Effector memory CD8-positive, alpha-beta T cell (primary cell): ENCODE results near the gene FYN.

Experiments used
- ATAC-seq: fragments of 150-1000 bp; cut with Tn5 transposase; replicated peaks from 2 replicates; pipeline ENCODE4 v1.10.0; 2021; ENCODE audit warnings: mild to moderate bottlenecking, moderate library complexity
- DNase-seq, 3 experiments: peaks; one replicate each; pipeline ENCODE4 v3.0.0; 2021
- H3K27ac Mint-ChIP-seq, 2 donors: one replicate each; pipeline ENCODE4 v1.8.0; 2022; ENCODE audit warnings: mild to moderate bottlenecking in 2 of 2, mixed read lengths in 2 of 2, moderate library complexity in 2 of 2
- H3K27me3 Mint-ChIP-seq, 2 donors: one replicate each; pipeline ENCODE4 v1.8.0; 2022; ENCODE audit warnings: mixed read lengths in 2 of 2
- H3K36me3 Mint-ChIP-seq: one replicate; pipeline ENCODE4 v1.8.0; 2022; ENCODE audit warnings: mild to moderate bottlenecking, moderate library complexity, mixed read lengths; ENCODE audit not compliant: insufficient read depth
- H3K4me1 Mint-ChIP-seq, 2 donors: one replicate each; pipeline ENCODE4 v1.8.0; 2022; ENCODE audit warnings: low read depth in 2 of 2, mixed read lengths in 2 of 2
- H3K4me3 Mint-ChIP-seq, 2 donors: one replicate each; pipeline ENCODE4 v1.8.0; 2022; ENCODE audit warnings: mild to moderate bottlenecking in 2 of 2, mixed read lengths in 2 of 2, moderate library complexity in 2 of 2
- H3K9me3 Mint-ChIP-seq, 2 donors: one replicate each; pipeline ENCODE4 v1.8.0; 2022; ENCODE audit warnings: mixed read lengths in 2 of 2

The FYN gene

DNA sequence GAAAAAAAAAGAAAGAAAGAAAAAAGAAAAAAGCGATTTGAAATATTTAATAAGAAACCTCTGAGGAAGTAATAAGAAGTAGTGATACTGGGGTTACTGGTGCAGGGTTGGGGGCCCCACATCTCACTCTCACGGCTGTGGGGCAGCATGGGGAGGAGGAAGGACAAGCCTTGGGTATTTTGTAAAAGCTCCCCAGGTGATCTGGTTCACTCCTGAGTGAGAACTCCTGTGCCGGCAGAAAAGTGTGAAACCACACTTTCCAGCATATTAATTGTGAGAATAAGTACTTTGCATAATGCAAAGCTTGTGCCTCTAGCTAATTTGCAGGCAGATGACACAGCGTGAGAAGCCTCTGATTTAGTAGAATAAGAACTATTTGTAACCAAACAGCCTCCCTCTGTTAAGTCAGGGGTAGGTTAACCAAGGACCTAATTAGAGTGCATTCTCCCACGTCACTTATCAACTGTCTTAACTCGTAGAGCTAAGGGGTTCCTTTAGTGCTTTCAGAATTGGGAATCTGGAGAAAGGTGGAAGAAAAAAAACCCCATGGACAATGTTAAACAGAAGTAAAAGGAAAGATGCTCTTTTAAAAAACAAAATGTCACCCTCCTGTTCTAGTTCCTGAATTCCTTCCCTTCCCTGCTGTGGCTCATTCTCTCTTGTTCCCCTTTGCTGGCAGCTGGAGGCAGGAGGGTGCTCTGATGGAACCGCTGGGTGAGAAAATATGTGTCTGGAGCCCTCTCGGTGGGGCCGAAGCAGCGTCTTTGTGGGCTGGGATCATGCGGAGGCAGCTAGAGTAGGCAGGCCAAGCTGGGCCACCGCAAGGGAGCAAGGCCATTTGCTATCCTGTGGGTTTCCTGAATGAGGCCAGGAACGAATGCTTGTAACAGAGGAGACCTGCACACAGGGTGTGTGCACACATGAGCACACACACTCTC, 108.7 kb downstream of the FYN start:
- Mint-ChIP-seq H3K27ac (peak overlapping the region; percentile 99 to 100), H3K4me1 (peaks cover 91 to 99% of the 10 kb centered on the region in 2 donors), H3K36me3 (peaks cover 71% of the 10 kb centered on the region), H3K9me3 (no peaks in the 10 kb centered on the region), H3K27me3 (no peaks in the 10 kb centered on the region), H3K4me3 (peak overlapping the region; percentile 91 to 96)
- ATAC-seq (peak; percentile 58), DNase-seq (peak; percentile 64 to 68 (median 68))

DNA sequence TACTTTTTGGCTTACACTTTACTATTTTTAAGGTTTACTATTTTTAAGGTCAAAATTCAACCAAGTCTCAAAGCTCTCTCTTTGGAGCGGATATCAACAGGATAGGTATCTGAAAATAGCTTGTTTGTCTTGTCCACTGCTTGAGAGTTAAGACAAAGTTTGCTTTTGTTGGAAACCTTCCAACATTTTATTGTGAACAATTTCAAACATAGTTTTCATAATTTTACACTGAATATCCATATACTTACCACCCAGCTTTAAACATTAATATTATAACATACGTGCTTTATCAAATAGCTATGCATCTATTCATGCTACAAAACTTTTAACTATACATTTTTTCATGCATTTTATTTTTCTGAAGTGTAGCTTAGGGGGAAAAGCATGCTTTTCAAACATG, 109.9 kb downstream of the FYN start:
- Mint-ChIP-seq H3K27ac (peak overlapping the region; percentile 100), H3K36me3 (peaks cover 78% of the 10 kb centered on the region), H3K4me3 (peak overlapping the region; percentile 91 to 96), H3K9me3 (no peaks in the 10 kb centered on the region), H3K4me1 (peaks cover 91 to 99% of the 10 kb centered on the region in 2 donors), H3K27me3 (no peaks in the 10 kb centered on the region)
- ATAC-seq (no peak), DNase-seq (no peak)

DNA sequence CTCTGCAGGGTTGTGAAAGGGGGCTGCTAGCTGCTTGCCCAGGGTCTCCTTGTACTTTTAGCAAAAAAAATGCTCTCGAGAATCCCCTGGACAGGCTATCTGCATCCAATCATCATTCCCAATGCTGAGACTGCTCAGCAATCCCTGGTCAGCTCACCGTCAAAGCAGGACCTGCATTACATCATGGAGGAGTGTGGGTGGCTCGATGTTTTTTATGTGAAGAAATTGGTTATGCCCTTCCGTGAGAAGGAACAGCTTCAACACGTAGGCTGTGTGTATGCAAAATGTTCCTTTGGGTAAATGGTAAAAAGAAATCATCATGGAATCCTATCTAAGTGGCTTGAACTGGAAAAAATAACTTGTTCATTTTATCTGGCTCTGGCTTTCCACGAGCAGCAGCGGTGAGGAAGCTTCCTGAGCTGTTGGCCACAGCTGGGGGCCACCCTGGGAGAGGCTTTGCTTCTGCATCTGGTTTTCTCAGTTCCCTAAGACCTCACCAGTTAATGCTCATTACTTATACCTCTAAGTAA, 111.4 kb downstream of the FYN start:
- no peak for DNase-seq
- peaks cover 82% of the 10 kb centered on the region for H3K36me3 Mint-ChIP-seq
- no peak for ATAC-seq

DNA sequence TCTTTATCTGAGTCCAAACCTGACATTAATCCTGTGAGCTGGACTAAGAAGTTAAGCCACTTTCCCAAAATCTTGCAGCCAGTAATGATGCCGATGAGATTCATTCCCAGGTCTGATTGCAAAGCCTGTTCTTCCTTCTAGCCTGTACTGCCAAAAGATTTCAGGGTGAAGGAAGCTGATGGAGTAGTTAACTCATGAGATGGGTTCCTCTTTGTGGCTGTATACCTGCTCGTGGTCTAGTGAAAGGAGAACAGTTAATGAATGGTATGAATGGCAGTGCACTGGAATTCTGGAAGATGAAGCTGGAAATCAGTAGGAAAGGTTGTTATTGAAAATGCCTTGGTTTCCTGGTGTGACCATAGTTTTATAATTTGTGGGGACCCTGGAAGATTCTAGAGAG, 112.0 kb downstream of the FYN start:
- H3K4me3 Mint-ChIP-seq = peak overlapping the region; percentile 91 to 96
- H3K36me3 Mint-ChIP-seq = peaks cover 84% of the 10 kb centered on the region
- peaks cover 78 to 92% of the 10 kb centered on the region in 2 donors for H3K4me1 Mint-ChIP-seq
- H3K27me3 Mint-ChIP-seq = no peaks in the 10 kb centered on the region
- no peaks in the 10 kb centered on the region for H3K9me3 Mint-ChIP-seq
- ATAC-seq = no peak
- H3K27ac Mint-ChIP-seq = peak overlapping the region; percentile 100
- no peak for DNase-seq

More for the DNA sequence above, 111.4 kb downstream of the FYN start:
- H3K9me3 Mint-ChIP-seq = no peaks in the 10 kb centered on the region
- H3K4me1 Mint-ChIP-seq = peaks cover 85 to 97% of the 10 kb centered on the region in 2 donors
- no peaks in the 10 kb centered on the region for H3K27me3 Mint-ChIP-seq
- H3K4me3 Mint-ChIP-seq = peak overlapping the region; percentile 91 to 96
- H3K27ac Mint-ChIP-seq = peak overlapping the region; percentile 100

DNA sequence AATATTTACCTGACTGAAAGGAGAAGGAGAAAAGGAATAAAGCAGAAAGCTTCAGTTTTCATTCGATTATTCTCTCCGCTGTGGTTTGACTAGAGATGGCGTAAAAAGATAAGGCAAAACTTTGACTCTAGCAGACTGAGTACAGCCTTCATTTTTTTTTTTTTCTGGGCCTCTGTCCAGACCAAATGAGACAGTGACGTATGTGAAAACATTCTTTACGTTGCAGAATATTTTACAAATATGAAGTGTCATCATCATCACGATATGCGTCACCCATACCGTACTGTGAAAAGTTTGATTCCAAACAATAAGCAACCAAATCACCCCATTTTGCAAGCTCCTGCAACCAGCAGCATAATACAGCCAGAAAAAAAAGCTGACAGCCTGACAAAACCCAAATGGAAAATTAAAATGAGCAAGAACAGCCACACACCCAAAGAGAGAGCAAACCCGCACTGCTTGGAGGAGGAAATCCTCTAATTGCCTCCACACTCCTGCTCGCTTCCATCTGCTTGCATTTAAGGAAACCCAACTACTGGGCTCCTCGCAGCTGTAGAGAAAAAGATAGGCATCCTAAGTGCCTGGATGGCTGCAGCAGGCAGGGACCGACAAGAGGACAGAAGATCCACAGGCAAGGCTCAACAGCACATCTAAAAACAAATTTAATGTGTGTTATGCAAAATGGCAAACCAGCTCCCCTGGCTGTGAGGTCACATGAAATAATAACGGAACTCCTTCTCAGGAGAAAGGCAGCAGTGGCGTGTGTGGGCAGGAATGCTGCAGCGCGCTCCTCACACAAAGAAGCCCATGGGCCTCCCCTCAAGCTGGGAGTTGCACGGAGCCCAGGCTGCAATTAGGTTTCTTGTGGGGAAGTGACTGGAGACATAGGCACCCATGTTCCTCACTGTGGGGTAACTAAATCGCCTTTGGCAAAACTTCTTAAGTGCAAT, 113.1 kb downstream of the FYN start:
- Mint-ChIP-seq H3K27me3 (no peaks in the 10 kb centered on the region), H3K4me1 (peaks cover 73 to 92% of the 10 kb centered on the region in 2 donors), H3K4me3 (peak overlapping the region; percentile 91 to 96), H3K27ac (peak overlapping the region; percentile 100), H3K36me3 (peaks cover 88% of the 10 kb centered on the region), H3K9me3 (no peaks in the 10 kb centered on the region)
- DNase-seq (peak; percentile 60 to 66 (median 64)), ATAC-seq (peak; percentile 61)

DNA sequence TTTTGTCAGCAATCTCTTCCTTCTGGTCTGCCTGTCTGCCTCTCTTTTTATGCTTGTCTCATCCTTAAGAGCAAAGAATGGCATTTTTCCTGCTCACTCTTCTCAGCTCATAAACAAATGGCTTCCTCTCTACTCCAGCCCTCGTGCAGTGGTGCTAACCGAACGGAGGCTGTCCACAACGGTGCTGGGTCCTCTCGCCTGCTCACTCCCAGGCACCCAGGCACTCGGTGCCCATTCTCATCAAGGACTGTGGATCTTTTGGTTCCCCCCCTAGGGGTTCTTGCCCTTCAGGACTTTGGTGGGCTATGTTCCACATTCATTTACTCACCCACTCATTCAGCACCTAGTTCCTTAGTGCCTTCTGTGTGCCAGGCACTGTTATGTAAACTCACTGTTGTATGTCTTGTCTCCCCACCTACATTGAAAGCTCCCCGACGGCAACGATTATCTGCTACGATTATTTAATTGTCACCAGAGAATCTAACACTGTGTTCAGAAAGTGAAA, 113.9 kb downstream of the FYN start:
- peaks cover 70 to 91% of the 10 kb centered on the region in 2 donors for H3K4me1 Mint-ChIP-seq
- peaks cover 84% of the 10 kb centered on the region for H3K36me3 Mint-ChIP-seq
- H3K4me3 Mint-ChIP-seq = peak overlapping the region; percentile 91 to 96

DNA sequence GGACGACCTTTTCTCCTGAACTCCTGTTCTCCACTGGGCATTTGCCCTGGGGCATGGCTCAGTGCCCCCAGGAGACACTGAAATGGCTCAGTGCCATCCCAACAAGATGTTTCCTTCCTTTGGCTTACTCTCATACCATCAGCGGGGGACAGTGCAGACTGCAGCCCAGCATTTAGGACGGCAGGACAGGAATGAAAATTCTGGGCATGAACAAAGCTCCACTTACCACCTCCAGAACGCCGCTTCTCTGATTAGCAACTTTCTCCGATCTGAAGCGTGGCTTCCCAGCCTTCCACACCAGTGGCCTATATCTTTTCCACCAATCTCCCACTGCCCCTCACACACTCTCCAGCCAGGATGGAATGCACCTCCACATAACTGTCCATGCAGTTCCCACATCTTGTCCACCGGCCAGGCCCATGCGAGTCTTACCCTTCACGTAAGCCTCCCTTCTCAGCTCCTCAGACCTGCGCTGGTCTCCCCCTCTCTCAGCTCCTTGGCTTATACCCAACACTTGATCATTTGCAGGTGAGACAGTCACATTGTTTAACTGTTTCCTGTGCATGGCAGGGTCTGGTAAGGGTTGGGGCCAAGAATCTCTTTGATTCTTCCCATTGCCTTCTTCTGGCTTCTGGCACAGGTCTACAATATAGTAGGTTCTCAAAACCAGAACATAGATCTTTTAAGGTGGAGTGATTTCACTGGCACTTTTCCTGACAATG, 114.5 kb downstream of the FYN start:
- Mint-ChIP-seq H3K27ac (peak overlapping the region; percentile 100), H3K4me1 (peaks cover 73 to 91% of the 10 kb centered on the region in 2 donors), H3K27me3 (no peaks in the 10 kb centered on the region), H3K36me3 (peaks cover 84% of the 10 kb centered on the region), H3K4me3 (peak overlapping the region; percentile 91 to 96), H3K9me3 (no peaks in the 10 kb centered on the region)
- ATAC-seq = peak; percentile 29
- DNase-seq = peak; percentile 42 to 59 (median 46)

More for the DNA sequence above, 113.9 kb downstream of the FYN start:
- Mint-ChIP-seq H3K27me3 (no peaks in the 10 kb centered on the region), H3K9me3 (no peaks in the 10 kb centered on the region), H3K27ac (peak overlapping the region; percentile 100)
- peak in 2 of 3 experiments; percentile 36 to 59 for DNase-seq
- peak; percentile 15 for ATAC-seq

DNA sequence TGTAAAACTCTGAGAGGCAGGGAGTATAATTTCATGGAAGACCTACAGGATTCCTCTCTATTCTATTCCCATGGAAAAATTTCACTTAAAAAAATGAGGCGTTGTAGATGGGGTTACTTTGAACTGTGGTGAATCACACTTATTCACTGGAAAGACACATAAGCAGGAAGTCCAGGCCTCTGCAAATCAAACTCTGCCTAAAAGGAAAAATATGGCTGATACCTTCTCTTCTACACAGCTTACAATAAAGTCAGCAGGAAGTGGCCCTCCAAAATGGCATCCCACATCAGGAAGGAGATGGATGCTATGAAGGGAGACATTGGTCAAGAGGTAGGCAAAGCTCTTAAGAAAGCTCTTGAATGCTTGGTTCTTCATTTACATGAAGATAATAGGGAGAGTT, 115.9 kb downstream of the FYN start:
- peak in 2 of 3 experiments; percentile 30 to 38 for DNase-seq
- ATAC-seq = peak; percentile 9
- H3K36me3 Mint-ChIP-seq = peaks cover 86% of the 10 kb centered on the region
- H3K27me3 Mint-ChIP-seq = no peaks in the 10 kb centered on the region
- H3K9me3 Mint-ChIP-seq = no peaks in the 10 kb centered on the region
- peaks cover 73 to 91% of the 10 kb centered on the region in 2 donors for H3K4me1 Mint-ChIP-seq
- H3K27ac Mint-ChIP-seq = peak overlapping the region; percentile 100
- peak overlapping the region; percentile 91 to 96 for H3K4me3 Mint-ChIP-seq

DNA sequence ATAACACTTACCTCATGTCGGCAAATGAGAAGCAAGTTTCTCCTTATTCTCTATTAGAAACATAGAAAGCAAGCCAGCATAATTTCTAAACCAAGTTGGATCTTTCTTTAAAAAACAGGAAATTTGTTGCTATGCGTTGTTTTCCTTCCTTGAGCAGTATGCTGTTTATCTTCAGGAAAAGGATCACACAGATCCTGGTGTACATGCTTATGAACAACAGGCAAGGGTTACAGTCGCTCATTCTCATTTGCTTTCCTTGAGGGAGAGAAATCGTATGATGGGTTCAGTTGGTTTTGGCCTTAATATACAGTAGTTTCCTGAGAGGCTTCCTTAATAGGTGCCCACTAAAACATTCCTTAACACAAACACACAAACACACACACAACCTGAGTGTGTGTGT, 118.8 kb downstream of the FYN start:
- no peaks in the 10 kb centered on the region for H3K9me3 Mint-ChIP-seq
- peak overlapping the region; percentile 100 for H3K27ac Mint-ChIP-seq
- peaks cover 78% of the 10 kb centered on the region for H3K36me3 Mint-ChIP-seq
- peak overlapping the region; percentile 91 to 96 for H3K4me3 Mint-ChIP-seq
- ATAC-seq (no peak), DNase-seq (no peak)
- peaks cover 66 to 88% of the 10 kb centered on the region in 2 donors for H3K4me1 Mint-ChIP-seq
- no peaks in the 10 kb centered on the region for H3K27me3 Mint-ChIP-seq

DNA sequence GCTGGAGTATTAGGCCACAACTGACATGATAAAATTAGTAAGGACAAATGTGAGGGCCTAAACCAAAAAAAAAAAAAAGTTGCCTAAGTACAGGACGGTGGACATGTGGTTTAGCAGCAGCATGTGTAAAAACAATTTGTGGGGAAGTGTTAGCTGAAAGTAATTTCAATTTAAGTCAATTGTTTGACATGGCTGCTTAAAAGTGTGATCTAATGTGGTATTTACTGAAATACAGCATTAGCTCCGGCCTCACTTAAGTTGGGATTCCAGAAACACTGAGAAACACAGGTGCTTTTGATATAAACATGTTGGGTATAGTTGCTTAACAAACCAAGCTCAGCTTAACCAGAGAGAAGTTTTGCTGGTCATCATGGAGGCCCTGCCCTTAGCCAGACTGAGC, 119.7 kb downstream of the FYN start:
- Mint-ChIP-seq H3K4me3 (peak overlapping the region; percentile 91 to 96), H3K9me3 (no peaks in the 10 kb centered on the region), H3K27ac (peak overlapping the region; percentile 100), H3K27me3 (no peaks in the 10 kb centered on the region), H3K4me1 (peaks cover 62 to 84% of the 10 kb centered on the region in 2 donors), H3K36me3 (peaks cover 76% of the 10 kb centered on the region)
- DNase-seq (no peak), ATAC-seq (peak; percentile 29)

DNA sequence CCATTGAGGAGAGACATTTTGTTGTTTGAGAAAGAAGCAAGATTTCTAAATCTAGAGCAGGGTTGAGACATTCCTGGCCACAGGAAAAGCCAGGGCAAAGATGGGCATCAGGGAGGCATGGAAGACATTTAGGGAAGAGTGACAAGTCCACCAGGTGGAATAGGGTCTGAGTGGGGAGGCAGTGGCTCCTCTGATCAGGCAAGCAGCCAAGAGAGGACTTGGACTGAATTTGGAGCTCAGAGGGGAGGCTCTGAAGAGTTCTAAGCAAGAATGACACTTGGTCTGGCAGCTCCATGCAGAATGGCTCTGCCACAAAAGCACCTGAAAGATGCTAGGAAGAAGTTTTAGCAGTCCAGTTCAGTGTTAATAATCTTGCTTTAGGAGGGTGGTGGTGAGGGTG, 120.8 kb downstream of the FYN start:
- DNase-seq (no peak), ATAC-seq (no peak)
- H3K4me3 Mint-ChIP-seq = peak overlapping the region; percentile 91 to 96
- peak overlapping the region; percentile 100 for H3K27ac Mint-ChIP-seq
- H3K36me3 Mint-ChIP-seq = peaks cover 76% of the 10 kb centered on the region
- H3K4me1 Mint-ChIP-seq = peaks cover 66 to 84% of the 10 kb centered on the region in 2 donors
- no peaks in the 10 kb centered on the region for H3K9me3 Mint-ChIP-seq
- H3K27me3 Mint-ChIP-seq = no peaks in the 10 kb centered on the region
